ENCODE data around the gene THEMIS. TPM values are rescaled to one million over a fixed set of nuclear protein-coding genes. Genes with fewer than 3 reads are reported as not detected.

Gene THEMIS, protein sequence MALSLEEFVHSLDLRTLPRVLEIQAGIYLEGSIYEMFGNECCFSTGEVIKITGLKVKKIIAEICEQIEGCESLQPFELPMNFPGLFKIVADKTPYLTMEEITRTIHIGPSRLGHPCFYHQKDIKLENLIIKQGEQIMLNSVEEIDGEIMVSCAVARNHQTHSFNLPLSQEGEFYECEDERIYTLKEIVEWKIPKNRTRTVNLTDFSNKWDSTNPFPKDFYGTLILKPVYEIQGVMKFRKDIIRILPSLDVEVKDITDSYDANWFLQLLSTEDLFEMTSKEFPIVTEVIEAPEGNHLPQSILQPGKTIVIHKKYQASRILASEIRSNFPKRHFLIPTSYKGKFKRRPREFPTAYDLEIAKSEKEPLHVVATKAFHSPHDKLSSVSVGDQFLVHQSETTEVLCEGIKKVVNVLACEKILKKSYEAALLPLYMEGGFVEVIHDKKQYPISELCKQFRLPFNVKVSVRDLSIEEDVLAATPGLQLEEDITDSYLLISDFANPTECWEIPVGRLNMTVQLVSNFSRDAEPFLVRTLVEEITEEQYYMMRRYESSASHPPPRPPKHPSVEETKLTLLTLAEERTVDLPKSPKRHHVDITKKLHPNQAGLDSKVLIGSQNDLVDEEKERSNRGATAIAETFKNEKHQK
- total RNA-seq, result not detected
- polyA plus RNA-seq (2013, experiment 1 of 2), result not detected
- not detected for polyA plus RNA-seq (2013, experiment 2 of 2)
- long read RNA-seq, experiment 1, result 0 reads
- long read RNA-seq, experiment 2, result 0 reads
- long read RNA-seq, experiment 3, result 0 reads
- long read RNA-seq, experiment 4, result 0 reads

DNA sequence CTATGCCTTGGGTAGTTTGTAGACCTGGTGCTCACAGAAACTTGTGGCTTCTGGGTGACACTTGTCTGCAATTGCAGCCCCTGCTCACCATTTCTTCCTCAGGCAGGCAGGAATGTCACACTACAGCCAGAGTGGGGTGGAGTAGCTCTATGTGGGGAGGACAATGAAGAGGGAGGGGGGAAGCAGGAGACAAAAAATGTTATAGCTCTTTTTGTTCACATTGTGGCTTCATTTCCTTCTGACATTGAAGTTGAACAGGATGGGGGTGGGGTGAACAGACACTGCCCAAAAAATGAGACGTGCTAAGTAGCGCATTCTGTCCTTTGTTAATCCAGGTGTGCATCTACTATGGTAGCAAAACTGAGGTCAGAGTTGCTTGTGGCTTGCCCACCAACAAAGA lies at the start of gene THEMIS:
THEMIS (minus strand) TSS at position 124 of the 400 bp plus-strand sequence. CDS start 126 bp downstream, outside the sequence.
- no peak within 1 kb of the TSS for H3K4me3 ChIP-seq (ENCODE audit: low read length)
- Mint-ChIP-seq H3K27me3 (ENCODE audit: insufficient read depth) (no peaks in the 10 kb centered on the region), H3K36me3 (ENCODE audit: low read depth) (no peaks in the 10 kb centered on the region), H3K9me3 (no peaks in the 10 kb centered on the region), H3K4me1 (no peaks in the 10 kb centered on the region), H3K27ac (peak within 1 kb of the TSS; percentile 5), H3K4me3 (no peak within 1 kb of the TSS)
- TF ChIP-seq, protein P1, sequence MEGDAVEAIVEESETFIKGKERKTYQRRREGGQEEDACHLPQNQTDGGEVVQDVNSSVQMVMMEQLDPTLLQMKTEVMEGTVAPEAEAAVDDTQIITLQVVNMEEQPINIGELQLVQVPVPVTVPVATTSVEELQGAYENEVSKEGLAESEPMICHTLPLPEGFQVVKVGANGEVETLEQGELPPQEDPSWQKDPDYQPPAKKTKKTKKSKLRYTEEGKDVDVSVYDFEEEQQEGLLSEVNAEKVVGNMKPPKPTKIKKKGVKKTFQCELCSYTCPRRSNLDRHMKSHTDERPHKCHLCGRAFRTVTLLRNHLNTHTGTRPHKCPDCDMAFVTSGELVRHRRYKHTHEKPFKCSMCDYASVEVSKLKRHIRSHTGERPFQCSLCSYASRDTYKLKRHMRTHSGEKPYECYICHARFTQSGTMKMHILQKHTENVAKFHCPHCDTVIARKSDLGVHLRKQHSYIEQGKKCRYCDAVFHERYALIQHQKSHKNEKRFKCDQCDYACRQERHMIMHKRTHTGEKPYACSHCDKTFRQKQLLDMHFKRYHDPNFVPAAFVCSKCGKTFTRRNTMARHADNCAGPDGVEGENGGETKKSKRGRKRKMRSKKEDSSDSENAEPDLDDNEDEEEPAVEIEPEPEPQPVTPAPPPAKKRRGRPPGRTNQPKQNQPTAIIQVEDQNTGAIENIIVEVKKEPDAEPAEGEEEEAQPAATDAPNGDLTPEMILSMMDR (conservative IDR thresholded peaks at IDR 0.05), result no peak
- WGBS, 2 experiments (ENCODE audit: insufficient coverage in 1 of 2, insufficient read length in 1 of 2), result 94% methylated on average over 2 of the region's 2 CpGs; no CpG with 5 or more reads in 1 of the 2 experiments
- H3K27ac ChIP-seq (ENCODE audit: low read depth, low read length), result no peak within 1 kb of the TSS
- DNase-seq, result peak; percentile 55
- H3K36me3 ChIP-seq (ENCODE audit: control insufficient read depth, insufficient read depth, low read length), result no peaks in the 10 kb centered on the region
- no peaks in the 10 kb centered on the region for H3K4me1 ChIP-seq (ENCODE audit: control insufficient read depth, insufficient read depth, low read length)
- no peaks in the 10 kb centered on the region for H3K27me3 ChIP-seq (ENCODE audit: control insufficient read depth, insufficient read depth, low read length, poor library complexity, severe bottlenecking)
- H3K9ac ChIP-seq (ENCODE audit: extremely low read depth, low read length, poor library complexity, severe bottlenecking), result no peak within 1 kb of the TSS
- no peaks in the 10 kb centered on the region for H3K9me3 ChIP-seq (ENCODE audit: control insufficient read depth, low read length)

GRCh38 chr6:127949251-127949650 lies 48.4 kb upstream of the THEMIS start:
- WGBS, 2 experiments (ENCODE audit: insufficient coverage in 1 of 2, insufficient read length in 1 of 2), result 96 to 97% methylated on average over 3 of the region's 3 CpGs
- Histone ChIP-seq H3K4me1 (ENCODE audit: control insufficient read depth, insufficient read depth, low read length) (no peaks in the 10 kb centered on the region), H3K36me3 (ENCODE audit: control insufficient read depth, insufficient read depth, low read length) (no peaks in the 10 kb centered on the region), H3K9me3 (ENCODE audit: control insufficient read depth, low read length) (no peaks in the 10 kb centered on the region), H3K4me3 (ENCODE audit: low read length) (no peak overlapping the region), H3K9ac (ENCODE audit: extremely low read depth, low read length, poor library complexity, severe bottlenecking) (no peak overlapping the region), H3K27ac (ENCODE audit: low read depth, low read length) (no peak overlapping the region), H3K27me3 (ENCODE audit: control insufficient read depth, insufficient read depth, low read length, poor library complexity, severe bottlenecking) (no peaks in the 10 kb centered on the region)
- DNase-seq, result no peak
- H3K4me3 Mint-ChIP-seq, result no peak overlapping the region
- no peaks in the 10 kb centered on the region for H3K9me3 Mint-ChIP-seq
- no peaks in the 10 kb centered on the region for H3K4me1 Mint-ChIP-seq
- TF ChIP-seq, protein P1 (conservative IDR thresholded peaks at IDR 0.05), result no peak
- H3K27me3 Mint-ChIP-seq (ENCODE audit: insufficient read depth), result no peaks in the 10 kb centered on the region
- no peaks in the 10 kb centered on the region for H3K36me3 Mint-ChIP-seq (ENCODE audit: low read depth)
- H3K27ac Mint-ChIP-seq, result no peak overlapping the region

DNA sequence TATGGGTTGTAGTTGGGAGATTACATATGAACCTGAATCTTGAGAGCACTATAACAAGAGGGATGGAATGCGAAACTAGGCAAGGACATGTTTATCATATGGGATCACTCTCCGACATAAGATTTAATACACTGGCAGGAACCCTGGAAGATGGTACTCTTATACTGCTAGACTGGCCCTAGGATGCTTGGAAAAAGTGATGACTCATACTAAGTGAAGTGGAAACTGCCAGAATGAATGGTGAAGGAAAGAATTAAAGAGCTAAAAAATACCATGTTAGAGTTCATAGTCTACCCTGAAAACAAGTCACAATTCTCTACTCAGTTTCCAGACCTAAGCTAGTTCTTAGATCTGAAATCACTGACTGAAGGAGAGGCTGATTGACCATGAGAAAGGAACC lies 45.5 kb upstream of the THEMIS start:
- H3K36me3 Mint-ChIP-seq (ENCODE audit: low read depth), result no peaks in the 10 kb centered on the region
- no peak for DNase-seq

More for the DNA sequence above, 45.5 kb upstream of the THEMIS start:
- Mint-ChIP-seq H3K4me3 (no peak overlapping the region), H3K27ac (no peak overlapping the region), H3K9me3 (no peaks in the 10 kb centered on the region), H3K4me1 (no peaks in the 10 kb centered on the region), H3K27me3 (ENCODE audit: insufficient read depth) (no peaks in the 10 kb centered on the region)
- WGBS, 2 experiments (ENCODE audit: insufficient coverage in 1 of 2, insufficient read length in 1 of 2), result 95 to 98% methylated on average over 2 of the region's 2 CpGs
- Histone ChIP-seq H3K9ac (ENCODE audit: extremely low read depth, low read length, poor library complexity, severe bottlenecking) (no peak overlapping the region), H3K27me3 (ENCODE audit: control insufficient read depth, insufficient read depth, low read length, poor library complexity, severe bottlenecking) (no peaks in the 10 kb centered on the region), H3K27ac (ENCODE audit: low read depth, low read length) (no peak overlapping the region), H3K4me3 (ENCODE audit: low read length) (no peak overlapping the region), H3K36me3 (ENCODE audit: control insufficient read depth, insufficient read depth, low read length) (no peaks in the 10 kb centered on the region), H3K9me3 (ENCODE audit: control insufficient read depth, low read length) (no peaks in the 10 kb centered on the region), H3K4me1 (ENCODE audit: control insufficient read depth, insufficient read depth, low read length) (no peaks in the 10 kb centered on the region)
- TF ChIP-seq, protein P1 (conservative IDR thresholded peaks at IDR 0.05), result no peak
